ENCODE measurements around the gene SLC22A6.

- TF ChIP-seq, protein P1, sequence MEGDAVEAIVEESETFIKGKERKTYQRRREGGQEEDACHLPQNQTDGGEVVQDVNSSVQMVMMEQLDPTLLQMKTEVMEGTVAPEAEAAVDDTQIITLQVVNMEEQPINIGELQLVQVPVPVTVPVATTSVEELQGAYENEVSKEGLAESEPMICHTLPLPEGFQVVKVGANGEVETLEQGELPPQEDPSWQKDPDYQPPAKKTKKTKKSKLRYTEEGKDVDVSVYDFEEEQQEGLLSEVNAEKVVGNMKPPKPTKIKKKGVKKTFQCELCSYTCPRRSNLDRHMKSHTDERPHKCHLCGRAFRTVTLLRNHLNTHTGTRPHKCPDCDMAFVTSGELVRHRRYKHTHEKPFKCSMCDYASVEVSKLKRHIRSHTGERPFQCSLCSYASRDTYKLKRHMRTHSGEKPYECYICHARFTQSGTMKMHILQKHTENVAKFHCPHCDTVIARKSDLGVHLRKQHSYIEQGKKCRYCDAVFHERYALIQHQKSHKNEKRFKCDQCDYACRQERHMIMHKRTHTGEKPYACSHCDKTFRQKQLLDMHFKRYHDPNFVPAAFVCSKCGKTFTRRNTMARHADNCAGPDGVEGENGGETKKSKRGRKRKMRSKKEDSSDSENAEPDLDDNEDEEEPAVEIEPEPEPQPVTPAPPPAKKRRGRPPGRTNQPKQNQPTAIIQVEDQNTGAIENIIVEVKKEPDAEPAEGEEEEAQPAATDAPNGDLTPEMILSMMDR (IDR thresholded peaks at IDR 0.05 in 8 of 11, conservative IDR thresholded peaks at IDR 0.05 in 3 of 11) = no peak
- TF ChIP-seq POLR2AphosphoS5 (IDR thresholded peaks at IDR 0.05) (no peak), POLR2A (IDR thresholded peaks at IDR 0.05) (no peak)
These were observed 28.1 kb upstream of the SLC22A6 start for GRCh38 chr11:63012839-63013238.

All from spleen (tissue), 7 donors.